HepG2 (cell line): ENCODE data around the gene C10orf71. TPM values are rescaled to one million over a fixed set of nuclear protein-coding genes. Genes with fewer than 3 reads are reported as not detected.

Experiments used
- ATAC-seq: fragments of 200-7000 bp; cut with Tn5 transposase; 3 replicates; pipeline ENCODE4 v1.9.1; 2020; ENCODE audit warnings: mild to moderate bottlenecking, moderate library complexity
- BruUV-seq: library from RNA; stranded (reverse); fragments of 400-500 nt; replicated peaks from 2 replicates; lab custom pipeline; 2021; lab: Mats Ljungman, UMichigan
- CTCF ChIA-PET: fragments of 300-600 bp; formaldehyde crosslinking; extraction: SDS; loops from one replicate; lab custom pipeline; 2021; ENCODE audit warnings: low total read pairs, inconsistent platforms, low intra/inter-chr PET ratio; lab: Yijun Ruan, JAX
- POLR2A ChIA-PET: fragments of 350-600 bp; sonication (Branson Sonifier 250); formaldehyde crosslinking; loops from one replicate; lab custom pipeline; 2020; ENCODE audit warnings: antibody characterized with exemption, inconsistent platforms; lab: Yijun Ruan, JAX
- DNase-seq: peaks from one replicate; pipeline ENCODE4 v3.0.0-alpha.2; 2015; ENCODE audit warnings: low spot score
- FAIRE-seq: peaks from 3 replicates; lab custom pipeline; 2011; peaks lifted over from hg19 to GRCh38; lab: Jason Lieb, UNC
- H2AFZ ChIP-seq: one replicate; pipeline ENCODE4 v1.6.1; 2011; ENCODE audit warnings: low read length, inconsistent platforms
- H3K27ac ChIP-seq: fragments of 300-600 bp; 3 replicates; pipeline ENCODE4 v1.8.0; 2011; ENCODE audit warnings: mixed run types, mild to moderate bottlenecking, mixed read lengths, low read length, inconsistent platforms; ENCODE audit not compliant: insufficient read depth; ENCODE audit errors: extremely low read length
- H3K27me3 ChIP-seq, 2 experiments: fragments of 200-600 bp in 1 of 2; 2 replicates in 1 of 2; 3 replicates in 1 of 2; pipeline versions ENCODE4 v1.6.0 to v1.8.0; 2011; ENCODE audit warnings: low read length in 2 of 2, mild to moderate bottlenecking in 2 of 2, moderate library complexity in 2 of 2, inconsistent platforms in 1 of 2; ENCODE audit not compliant: insufficient read depth in 2 of 2, control insufficient read depth in 1 of 2
- H3K36me3 ChIP-seq, 2 experiments: fragments of 200-600 bp in 1 of 2; replicated peaks in 1 of 2; 2 replicates in 1 of 2; 3 replicates in 1 of 2; pipeline versions ENCODE4 v1.5.1 to v1.8.0; 2011; ENCODE audit warnings: low read length in 2 of 2, inconsistent platforms in 1 of 2; ENCODE audit not compliant: insufficient read depth in 2 of 2, control insufficient read depth in 1 of 2
- H3K4me1 ChIP-seq: 2 replicates; pipeline ENCODE4 v1.5.1; 2012; ENCODE audit warnings: low read length, inconsistent platforms; ENCODE audit not compliant: insufficient read depth
- H3K4me2 ChIP-seq: 2 replicates; pipeline ENCODE4 v1.6.0; 2011; ENCODE audit warnings: low read depth, low read length, inconsistent platforms
- H3K4me3 ChIP-seq, 3 experiments: fragments of 200-600 bp in 1 of 3; sonication (generic), shearing (Covaris generic) in 1 of 3; replicated peaks in 1 of 3; 2 replicates each; pipeline ENCODE4 v1.5.1; 2011 to 2016; ENCODE audit warnings: low read length in 3 of 3, inconsistent platforms in 2 of 3, low read depth in 2 of 3, mild to moderate bottlenecking in 2 of 3, control low read depth in 1 of 3, mixed read lengths in 1 of 3; ENCODE audit not compliant: insufficient read depth in 1 of 3
- H3K79me2 ChIP-seq: one replicate; pipeline ENCODE4 v1.6.1; 2011; ENCODE audit warnings: low read length, inconsistent platforms; ENCODE audit not compliant: insufficient read depth
- H3K9ac ChIP-seq: 2 replicates; pipeline ENCODE4 v1.6.0; 2011; ENCODE audit warnings: mild to moderate bottlenecking, low read depth, low read length, inconsistent platforms; ENCODE audit not compliant: insufficient read depth
- H3K9me3 ChIP-seq: 2 replicates; pipeline ENCODE4 v1.5.1; 2012; ENCODE audit warnings: mild to moderate bottlenecking, low read length
- H4K20me1 ChIP-seq: 2 replicates; pipeline ENCODE4 v1.6.0; 2011; ENCODE audit warnings: inconsistent platforms, mild to moderate bottlenecking, low read length, moderate library complexity; ENCODE audit not compliant: insufficient read depth
- GPN1 ChIP-seq: sonication (generic); formaldehyde crosslinking; IDR thresholded peaks from 2 replicates; pipeline ENCODE4 v1.5.1; 2020; ENCODE audit warnings: missing genetic modification reagents, borderline replicate concordance
- GRHL1 ChIP-seq: sonication (generic); formaldehyde crosslinking; conservative IDR thresholded peaks from 2 replicates; pipeline ENCODE4 v1.8.0; 2022; ENCODE audit warnings: missing genetic modification reagents
- KAT7 ChIP-seq: IDR thresholded peaks from 2 replicates; pipeline ENCODE4 v1.6.1; 2018; ENCODE audit warnings: borderline replicate concordance, missing compliant biosample characterization
- SATB2 ChIP-seq: sonication (generic); formaldehyde crosslinking; IDR thresholded peaks from 2 replicates; pipeline ENCODE4 v1.5.0; 2020; ENCODE audit warnings: missing genetic modification reagents
- ZNF296 ChIP-seq: sonication (generic); formaldehyde crosslinking; conservative IDR thresholded peaks from 2 replicates; pipeline ENCODE4 v1.5.0; 2020; ENCODE audit warnings: mild to moderate bottlenecking, missing genetic modification reagents
- WGBS: methylation state at CpG from one replicate; pipeline ENCODE4 v1.1.6; 2017; ENCODE audit warnings: low lambda C conversion rate; 5-methylcytosine and 5-hydroxymethylcytosine counted together
- in situ Hi-C: cut with HindIII; loops from 2 replicates; pipeline ENCODE4 v1.10.0; 2017; ENCODE audit warnings: low pct_unique_long_range_greater_than_20kb; ENCODE audit not compliant: extremely low pct_ligation_motif_present
- intact Hi-C: fragments of 100-400 bp; cut with micrococcal nuclease; formaldehyde crosslinking; loops from one replicate; pipeline ENCODE4 v1.10.0; 2022; ENCODE audit not compliant: unreplicated experiment
- polyA plus RNA-seq, 8 experiments: library from polyadenylated mRNA; depleted of rRNA in 3 of 8; stranded (reverse) in 7 of 8; unstranded in 1 of 8; fragments of >200 nt; fragmentation: Illumina TruSeq in 4 of 8; extraction: Trizol in 4 of 8; gene quantifications; 2 replicates each; pipeline versions ENCODE4 v1.2.1 to v1.2.3, GENCODE V29; 2011 to 2016; ENCODE audit warnings: low read depth in 4 of 8, missing spikeins in 1 of 8, mixed read lengths in 1 of 8; ENCODE audit not compliant: insufficient read depth in 1 of 8
- total RNA-seq, 5 experiments: library from RNA; depleted of rRNA; stranded (reverse); fragments of >200 nt; fragmentation: Illumina TruSeq; extraction: Trizol; gene quantifications; 2 replicates each; pipeline ENCODE4 v1.2.3, GENCODE V29; 2016; ENCODE audit warnings: low read depth in 1 of 5

Gene C10orf71
- total and polyA plus RNA-seq, 2 of the 13 experiments (the other 11 are each of a cell fraction or from before 2014, with no cell fraction given), result not detected

- CTCF ChIA-PET, result no interaction called here
- POLR2A ChIA-PET, result no interaction called here
These were observed 12.1 kb downstream of the C10orf71 start for GRCh38 chr10:49310901-49311554.

More at GRCh38 chr10:49310901-49311554, 12.1 kb downstream of the C10orf71 start:
- no peak for ATAC-seq
- H2AFZ ChIP-seq, result no peak overlapping the region
- intact Hi-C loops (no loop called here), in situ Hi-C loops (no loop called here)
- H3K9me3 ChIP-seq, result no peaks in the 10 kb centered on the region
- no peak for TF ChIP-seq GRHL1 (CRISPR knock-in tag)
- TF ChIP-seq KAT7, result no peak
- TF ChIP-seq ZNF296 (CRISPR knock-in tag), result no peak
- TF ChIP-seq SATB2, result no peak
- no peak for TF ChIP-seq GPN1 (CRISPR knock-in tag)
- DNase-seq, result no peak
- no peaks in the 10 kb centered on the region for H3K79me2 ChIP-seq
- no peak overlapping the region for H3K9ac ChIP-seq
- BruUV-seq, result no TSS peak
- no peak for FAIRE-seq
- H3K4me1 ChIP-seq, result no peaks in the 10 kb centered on the region
- 11% methylated on average over 5 of the region's 7 CpGs for WGBS
- H3K4me3 ChIP-seq, result no peak overlapping the region
- no peaks in the 10 kb centered on the region for H4K20me1 ChIP-seq
- no peak overlapping the region for H3K4me2 ChIP-seq
- H3K27me3 ChIP-seq, result peaks cover 0 to 1% of the 10 kb centered on the region in 2 experiments; a peak in 2 of 5 replicates
- no peak overlapping the region for H3K27ac ChIP-seq
- no peaks in the 10 kb centered on the region for H3K36me3 ChIP-seq
